DMS153 treated with DMSO at 0.1 percent for 48 hours (cell line): ENCODE data around the gene ADCY9.
"Not testable (repeated sequence)": the region's sequence is repeated elsewhere in the genome, so short reads cannot be mapped to it uniquely, and the experiment has no call there.

ENCODE experiments used
- DNase-seq: peaks from one replicate; lab custom pipeline; 2025; ENCODE audit not compliant: unreplicated experiment; lab: John Stamatoyannopoulos, UW

ADCY9 gene

DNA sequence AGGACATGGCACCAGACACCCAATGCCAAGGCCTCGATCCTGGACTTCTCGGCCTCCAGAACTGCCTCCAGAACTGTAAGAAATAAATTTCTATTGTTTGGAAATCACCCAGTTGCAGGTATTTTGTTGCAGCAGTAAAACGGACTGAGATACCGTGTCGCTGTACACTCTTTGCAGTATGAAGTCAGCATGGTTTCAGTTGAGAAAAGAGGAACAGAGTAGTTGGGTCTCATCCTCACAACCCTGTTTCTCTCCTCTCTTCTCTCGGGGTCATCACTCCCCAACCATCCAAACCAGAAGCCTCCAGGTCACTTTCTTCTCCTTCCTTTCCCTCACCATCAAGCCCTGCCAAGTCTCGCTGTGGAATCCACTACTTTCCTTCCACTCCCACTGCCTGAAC is 77.8 kb downstream of the ADCY9 start:
- DNase-seq: no peak

DNA sequence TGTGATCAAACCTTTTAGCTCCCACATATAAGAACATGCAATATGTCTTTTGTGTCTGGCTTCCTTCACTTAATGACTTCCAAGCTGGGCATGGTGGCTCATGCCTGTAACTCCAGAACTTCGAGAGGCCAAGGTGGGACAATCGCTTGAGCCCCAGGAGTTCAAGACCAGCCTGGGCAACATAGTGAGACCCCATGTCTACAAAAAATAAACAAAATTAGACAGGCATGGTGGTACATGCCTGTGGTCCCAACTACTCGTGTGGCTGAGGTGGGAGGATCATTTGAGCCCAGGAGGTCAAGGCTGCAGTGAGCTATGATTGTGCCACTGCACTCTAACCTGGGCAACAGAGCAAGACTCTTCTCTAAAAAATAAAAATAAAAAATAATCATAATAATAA is 79.3 kb downstream of the ADCY9 start:
- DNase-seq: not testable (repeated sequence)

DNA sequence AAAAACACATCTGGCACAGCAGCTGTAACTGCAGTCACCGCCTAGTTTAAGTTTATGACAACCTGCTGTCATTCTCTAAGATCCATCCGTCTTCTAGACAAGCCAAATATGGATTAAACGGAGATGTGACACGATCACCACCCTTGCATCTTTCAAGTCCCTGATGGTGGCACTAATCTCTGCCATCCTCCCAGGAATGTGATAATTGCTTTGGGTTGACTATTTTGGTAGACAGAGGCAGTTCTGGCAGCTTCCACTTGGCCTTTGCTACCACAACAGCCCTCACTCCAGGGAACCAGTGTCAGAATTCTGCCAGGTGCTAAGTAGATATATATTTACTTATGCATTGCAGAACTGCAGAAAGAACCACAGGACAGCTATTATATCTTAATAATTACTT is 81.3 kb downstream of the ADCY9 start:
- no peak for DNase-seq

DNA sequence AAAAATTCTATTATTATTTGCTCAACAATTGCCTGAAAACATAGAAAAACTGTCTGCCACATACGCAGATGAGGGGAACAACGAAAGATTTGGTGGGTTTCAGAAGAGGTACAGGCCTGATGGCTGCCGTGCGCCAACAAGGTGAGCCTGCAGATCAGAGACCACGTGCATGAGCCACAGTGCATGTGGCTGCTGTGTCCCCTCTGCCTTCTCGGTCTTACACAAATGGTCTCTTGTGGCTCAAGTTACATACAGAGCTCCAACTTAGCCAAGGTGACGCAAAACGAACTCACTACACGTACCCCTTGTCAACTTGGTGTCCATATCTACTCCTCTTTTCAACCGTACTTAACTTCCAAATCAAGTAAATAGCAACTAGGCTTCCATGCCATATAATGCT is 82.3 kb downstream of the ADCY9 start:
- no peak for DNase-seq

DNA sequence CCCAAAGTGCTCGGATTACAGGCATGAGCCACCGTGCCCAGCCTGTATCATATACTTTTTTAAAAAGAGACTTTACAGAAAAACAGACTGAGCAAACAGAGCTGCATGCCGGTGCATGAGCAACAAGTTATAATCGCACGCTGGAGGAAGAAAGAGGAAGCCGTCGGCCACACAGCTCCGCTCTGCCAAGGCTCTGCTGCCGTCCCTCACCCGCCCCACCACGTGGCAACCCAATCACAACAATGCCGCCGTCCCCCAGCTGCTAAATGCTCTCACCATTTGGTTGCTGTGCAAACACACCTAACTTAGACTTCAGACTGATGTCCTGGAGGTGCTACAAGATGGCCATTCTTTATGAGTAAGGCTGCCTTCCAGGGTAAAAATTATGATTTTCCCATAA is 83.5 kb downstream of the ADCY9 start:
- peak; percentile 11 for DNase-seq

DNA sequence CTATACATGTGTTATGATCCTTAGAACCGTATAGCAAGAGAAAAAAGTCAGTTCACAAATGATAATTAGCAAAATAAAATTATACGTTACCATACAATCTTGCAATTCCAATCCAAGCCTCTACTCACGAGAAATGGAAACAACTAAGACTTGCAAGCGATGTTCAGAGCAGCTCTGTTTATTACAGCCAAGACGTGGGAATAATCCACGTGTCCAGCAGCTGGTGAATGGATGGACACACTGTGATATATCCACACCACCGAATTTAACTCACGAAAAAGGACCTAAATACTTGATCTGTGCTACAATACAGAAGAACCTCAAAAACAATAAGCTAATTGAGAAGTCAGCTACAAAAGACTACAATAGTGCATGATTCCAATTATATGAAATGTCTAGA is 88.1 kb downstream of the ADCY9 start:
- no peak for DNase-seq

DNA sequence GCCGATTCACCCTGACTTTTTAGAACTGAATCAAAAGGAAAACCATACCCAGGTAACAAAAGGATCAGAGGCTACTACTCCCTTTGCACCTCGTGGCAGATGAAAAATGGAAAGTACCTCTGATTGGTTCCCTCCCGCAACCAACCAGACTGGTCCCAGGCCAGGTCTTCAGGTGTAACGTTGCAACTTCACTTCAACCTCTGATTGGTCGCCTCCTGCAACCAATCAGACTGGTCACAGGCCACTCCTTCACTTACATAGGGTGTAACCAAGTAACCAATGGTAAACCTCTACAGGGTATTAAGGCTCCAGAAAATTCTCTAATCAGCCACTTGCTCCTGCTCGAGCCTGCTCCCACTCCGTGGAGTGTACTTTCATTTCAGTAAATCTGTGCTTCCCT is 89.4 kb downstream of the ADCY9 start:
- DNase-seq: no peak

DNA sequence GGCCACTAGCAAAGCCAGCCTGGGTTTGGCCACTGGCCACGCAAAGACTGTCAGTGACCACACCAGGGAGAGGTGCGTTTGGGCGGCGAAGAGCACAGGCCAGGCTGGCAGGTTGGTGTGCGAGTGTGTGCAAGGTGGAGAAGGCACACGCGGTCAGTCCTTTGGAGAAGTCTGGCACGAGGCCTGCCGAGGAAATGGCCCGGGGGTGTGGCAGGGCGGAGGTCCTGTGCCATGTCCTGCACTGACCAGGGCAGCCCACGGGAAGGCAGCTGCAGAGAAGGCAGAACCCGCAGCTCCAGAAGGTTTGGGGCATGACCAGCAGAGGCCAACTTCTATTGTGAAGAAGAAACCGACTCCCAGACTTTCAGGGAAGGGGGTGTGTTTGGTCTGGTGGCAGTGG is 90.8 kb downstream of the ADCY9 start:
- DNase-seq: no peak

DNA sequence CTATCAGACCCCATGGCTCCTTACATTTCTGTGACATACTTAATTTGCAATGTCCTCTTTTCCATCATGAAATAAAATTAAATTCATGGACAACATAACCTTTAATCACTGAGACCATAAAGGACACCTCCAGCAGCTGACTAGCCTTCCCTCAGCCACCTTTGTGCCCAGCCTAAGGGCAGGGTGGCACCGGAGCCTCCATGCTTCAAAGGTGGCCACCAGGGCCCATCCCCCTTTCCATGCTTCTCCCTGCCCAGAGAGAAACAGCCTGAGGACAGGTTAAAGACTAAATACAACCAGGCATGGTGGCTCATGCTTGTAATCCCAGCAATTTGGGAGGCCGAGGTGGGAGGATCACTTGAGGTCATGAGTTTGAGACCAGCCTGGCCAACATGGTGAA is 94.3 kb downstream of the ADCY9 start:
- no peak for DNase-seq

DNA sequence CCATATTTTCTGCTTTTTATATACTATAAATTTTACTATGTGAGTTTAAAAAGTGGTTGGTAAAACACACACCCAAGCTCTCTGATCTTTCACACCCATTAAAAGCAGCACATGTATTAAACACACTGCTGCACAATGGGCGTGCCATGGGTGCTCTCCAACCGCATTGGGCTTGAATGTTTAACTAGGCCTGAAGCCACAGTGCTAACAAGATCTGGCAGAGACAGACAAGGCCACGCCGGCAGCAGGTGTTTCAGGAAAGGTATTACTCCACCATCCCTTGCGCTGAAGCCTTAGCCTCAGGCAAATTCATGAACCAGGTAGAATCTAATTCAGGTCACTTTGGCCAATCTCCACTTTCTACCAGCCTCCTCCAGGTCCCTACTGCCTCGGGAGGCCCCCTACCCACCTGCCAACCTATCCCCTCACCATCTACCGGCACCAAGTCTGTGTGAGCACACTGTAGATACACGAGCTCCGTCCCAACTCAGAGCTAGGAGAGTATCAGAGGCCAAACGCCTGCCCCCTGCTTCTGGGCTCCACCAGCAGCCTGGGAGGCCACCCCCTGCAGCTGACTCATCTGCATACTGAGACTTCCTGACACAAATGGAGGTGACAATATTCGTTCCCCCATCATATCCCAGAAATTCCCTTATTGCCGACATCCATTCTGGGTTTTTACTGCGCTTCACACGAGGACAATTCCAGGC is 95.0 kb downstream of the ADCY9 start:
- DNase-seq: peak; percentile 92

DNA sequence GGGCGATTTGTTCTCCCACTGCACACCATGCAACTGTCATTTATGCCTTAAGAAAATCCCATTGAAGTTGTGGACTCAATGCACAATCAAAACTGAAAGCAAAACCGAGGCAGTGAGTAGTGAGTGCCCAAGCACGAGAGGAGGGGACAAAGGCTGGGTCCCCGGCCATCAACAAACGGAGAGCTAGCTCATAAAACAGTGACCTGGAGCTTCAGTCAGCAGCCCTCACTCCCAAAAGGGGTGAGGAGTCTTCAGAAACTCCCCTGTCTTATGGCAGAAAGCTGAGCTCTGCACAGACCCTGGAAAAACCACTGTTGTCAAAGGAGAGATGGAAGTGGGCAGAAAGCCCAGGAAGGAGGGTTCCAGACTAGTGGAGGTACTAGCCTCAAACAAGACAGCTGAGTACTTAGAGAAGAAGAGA is 96.9 kb downstream of the ADCY9 start:
- DNase-seq: no peak

DNA sequence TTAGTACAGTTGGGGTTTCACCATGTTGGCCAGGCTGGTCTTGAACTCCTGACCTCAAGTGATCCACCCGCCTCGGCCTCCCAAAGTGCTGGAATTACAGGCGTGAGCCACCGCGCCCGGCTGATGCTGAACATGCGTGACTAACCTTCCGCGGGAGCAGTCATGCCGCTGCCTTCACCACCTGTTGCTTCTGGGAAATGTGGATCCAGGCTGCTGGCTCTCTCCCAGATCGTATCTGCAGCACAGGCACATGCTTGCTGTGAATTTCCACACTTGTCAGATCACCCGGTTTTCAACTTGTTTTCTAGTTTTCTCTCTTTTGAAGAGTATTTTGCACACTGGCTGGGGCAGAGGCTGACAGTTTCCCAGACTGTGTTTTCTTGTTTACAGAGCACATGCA is 97.9 kb downstream of the ADCY9 start:
- DNase-seq: no peak

DNA sequence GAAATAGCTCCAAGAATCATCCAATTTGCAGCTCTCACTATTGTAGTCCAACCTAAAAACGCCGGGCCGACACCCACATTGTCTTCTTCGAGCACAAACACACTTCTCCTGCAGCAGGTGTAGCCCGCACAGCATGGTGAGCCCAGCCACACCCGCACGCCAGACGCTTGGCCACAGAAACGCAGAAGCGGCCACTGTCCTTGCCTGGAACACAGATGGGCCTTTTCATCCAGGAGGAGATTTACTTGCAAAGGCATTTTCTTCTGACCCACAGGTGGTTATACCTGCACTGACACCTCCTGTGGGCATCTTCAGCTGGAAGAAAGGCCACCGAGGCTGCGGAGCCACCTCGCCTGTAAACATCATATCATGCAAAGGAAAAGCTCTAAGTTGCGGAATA is 98.4 kb downstream of the ADCY9 start:
- no peak for DNase-seq

DNA sequence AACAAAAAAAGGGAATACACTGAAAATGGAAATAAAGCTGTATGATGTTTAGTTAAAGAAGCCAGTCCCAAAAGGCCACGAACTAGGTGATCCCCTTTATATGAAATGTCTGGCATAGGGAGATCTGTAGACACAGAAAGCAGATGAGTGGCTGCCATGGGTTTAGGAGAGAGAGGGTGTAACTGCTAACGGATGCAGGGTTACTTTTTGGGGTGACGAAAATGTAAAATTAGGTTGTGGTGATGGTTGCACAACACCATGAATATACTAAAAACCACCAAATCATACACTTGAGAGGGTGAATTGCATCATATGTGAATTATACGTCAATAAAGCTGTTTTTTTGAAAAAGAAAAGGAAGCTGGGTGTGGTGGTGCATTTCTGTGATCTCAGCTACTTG is 99.6 kb downstream of the ADCY9 start:
- no peak for DNase-seq

DNA sequence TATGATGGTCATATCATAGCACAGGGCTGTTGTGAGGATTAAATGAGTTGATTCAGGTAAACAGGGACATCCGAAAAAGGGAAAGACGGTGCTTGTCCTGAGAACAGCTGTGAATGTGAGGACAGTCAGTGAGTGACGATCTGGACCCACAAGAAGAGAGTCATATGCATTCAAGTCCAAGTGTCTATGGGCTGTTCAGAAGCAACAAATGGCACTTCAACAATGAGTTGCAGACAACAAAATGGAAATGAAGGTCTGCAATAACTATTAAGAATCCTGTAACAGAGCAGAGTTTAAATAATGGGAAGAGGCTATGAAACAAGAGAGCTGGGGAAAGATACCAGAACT is 100.3 kb downstream of the ADCY9 start:
- no peak for DNase-seq

DNA sequence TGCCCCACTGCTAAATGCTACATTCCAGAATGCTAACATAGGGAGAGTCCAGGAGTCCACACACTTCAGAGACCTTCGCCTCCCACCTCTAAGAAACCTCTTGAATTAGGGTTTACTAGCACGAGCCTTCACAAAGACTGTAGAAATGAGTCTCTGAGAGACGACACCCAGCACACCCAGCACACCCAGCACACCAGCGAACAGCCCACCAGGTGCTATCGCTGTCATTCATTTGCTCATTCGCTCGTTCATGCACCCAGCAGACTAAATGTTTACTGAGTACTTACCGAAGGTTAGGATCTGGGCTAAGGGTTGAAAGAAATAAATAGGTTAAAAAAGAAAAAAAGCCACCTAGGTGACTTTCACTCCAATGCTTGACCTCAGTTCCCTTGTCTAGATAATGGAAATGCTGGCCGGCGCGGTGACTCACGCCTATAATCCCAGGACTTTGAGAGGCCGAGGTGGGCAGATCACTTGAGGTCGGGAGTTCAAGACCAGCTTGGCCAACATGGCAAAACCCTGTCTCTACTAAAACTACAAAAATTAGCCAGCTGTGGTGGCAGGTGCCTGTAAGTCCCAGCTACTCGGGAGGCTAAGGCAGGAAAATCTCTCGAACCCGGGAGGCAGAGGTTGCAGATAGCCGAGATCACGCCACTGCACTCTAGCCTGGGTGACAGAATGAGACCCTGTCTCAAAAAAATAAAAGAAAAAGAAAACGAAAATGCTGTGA is 100.8 kb downstream of the ADCY9 start:
- no peak for DNase-seq

DNA sequence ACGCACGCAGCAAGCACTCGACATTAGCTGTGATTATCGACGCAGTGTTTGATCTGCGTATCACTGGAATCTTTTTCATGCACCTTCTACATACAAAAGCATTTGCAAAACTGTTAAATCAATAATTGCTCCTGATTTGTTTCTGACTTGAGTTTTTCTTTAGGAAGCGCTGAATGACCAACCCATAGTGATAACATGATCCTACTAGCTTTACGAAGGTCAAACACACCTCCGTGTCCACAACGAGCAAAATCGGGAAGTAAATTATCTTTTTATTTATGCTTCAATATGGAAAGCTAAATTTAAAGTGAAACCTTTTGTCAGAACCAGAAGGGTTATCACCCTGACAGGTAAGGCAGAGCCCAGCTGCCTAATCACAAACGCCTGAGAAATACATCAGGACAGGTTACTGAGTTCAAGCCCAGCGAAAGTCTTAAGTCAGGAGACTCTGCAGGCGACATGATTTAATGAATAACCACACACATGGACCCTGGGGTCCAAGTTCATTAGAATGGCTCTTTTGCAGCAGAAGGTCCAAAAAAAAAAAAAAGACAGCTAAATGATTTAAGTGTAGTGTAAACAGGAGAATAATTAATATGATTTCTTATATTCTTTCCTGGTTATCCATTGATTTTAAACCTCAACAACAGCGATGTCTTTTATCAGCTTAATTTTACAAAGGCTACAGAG is 104.2 kb downstream of the ADCY9 start:
- DNase-seq: no peak

DNA sequence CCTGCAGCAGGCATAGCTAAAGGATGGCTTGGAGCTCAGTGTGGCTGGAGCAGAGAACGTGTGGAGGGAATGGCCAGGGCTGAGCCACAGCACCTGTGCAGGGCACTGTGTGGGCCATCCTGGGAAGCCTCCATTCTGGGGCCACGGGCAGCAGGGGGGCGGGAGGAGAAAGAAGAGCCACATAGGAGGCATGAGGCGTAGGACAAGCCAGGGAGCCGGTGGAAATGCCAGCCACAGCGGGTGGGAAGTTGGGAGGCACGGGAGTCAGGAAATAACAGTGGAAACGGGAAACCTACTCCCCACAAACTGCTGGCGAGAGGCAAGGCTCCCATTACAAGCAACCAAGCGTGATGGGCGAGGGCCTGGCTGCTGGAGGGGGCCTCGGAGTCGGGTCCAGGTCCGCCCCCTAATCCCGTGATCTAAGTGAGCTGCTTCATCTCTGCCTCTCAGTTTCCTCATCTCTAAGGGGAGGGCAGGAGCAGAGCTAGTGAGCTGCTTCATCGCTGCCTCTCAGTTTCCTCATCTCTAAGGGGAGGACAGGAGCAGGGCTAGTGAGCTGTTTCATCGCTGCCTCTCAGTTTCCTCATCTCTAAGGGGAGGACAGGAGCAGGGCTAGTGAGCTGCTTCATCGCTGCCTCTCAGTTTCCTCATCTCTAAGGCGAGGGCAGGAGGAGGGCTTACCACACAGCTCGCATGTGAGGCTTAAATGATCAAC is 104.9 kb downstream of the ADCY9 start:
- DNase-seq: no peak

DNA sequence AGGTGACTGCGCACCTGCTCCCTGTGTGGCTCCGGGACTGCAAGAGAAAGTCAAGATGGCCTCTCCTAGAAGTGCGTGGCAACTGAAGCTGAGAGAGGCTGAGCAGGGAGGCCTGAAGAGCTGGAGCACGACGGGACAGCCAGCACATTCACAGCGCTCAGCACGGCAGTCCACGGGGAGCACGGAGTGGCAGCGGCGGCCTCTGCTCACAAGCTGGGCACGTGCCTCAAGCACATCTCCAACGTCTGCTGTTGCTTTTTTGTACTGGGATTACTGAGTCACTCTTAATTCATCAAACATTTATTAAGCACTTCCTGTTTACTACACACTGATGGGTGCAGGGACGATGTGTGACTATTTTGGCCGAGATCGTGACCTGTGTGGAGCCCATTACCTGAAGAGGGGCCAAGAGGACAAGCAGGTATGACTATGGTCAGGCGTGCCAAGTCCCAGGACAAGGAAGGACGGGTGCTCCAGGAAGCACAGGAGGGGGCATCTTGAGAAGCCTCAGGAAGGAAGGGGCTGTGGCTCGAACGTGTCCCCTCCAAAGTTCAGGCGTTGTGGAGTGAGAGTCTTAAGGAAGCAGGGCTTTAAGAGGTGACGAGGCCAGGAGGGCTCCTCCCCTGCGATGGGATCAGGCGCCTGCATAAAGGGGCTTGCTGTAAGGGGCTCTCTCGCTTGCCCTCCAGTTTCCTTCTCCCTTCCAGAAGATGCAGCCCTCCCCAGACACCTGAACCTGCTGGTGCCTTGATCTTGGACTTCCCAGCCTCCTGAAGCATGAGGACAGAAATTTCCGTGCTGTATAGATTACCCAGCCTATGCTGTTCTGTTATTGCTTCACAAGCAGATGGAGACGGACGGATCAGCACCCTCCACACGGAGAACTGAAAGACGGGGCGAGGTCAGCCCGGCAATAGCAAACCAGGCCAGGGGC is 105.8 kb downstream of the ADCY9 start:
- DNase-seq: no peak

DNA sequence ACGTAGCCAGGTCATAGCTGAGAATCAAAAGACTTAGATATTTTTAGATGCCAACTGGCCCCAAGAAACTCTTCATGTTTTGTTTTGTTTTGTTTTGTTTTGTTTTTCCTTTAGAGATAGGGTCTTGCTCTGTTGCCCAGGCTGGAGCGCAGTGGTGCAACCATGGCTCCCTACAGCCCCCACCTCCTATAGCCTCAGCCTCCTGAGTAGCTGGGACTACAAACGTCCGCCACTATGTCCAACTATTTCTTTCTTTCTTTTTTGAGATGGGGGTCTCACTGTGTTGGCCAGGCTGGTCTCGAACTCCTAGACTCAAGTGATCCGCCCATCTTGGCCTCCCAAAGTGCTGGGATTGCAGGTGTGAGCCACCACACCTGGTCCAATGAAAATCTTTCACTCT is 107.1 kb downstream of the ADCY9 start:
- no peak for DNase-seq

DNA sequence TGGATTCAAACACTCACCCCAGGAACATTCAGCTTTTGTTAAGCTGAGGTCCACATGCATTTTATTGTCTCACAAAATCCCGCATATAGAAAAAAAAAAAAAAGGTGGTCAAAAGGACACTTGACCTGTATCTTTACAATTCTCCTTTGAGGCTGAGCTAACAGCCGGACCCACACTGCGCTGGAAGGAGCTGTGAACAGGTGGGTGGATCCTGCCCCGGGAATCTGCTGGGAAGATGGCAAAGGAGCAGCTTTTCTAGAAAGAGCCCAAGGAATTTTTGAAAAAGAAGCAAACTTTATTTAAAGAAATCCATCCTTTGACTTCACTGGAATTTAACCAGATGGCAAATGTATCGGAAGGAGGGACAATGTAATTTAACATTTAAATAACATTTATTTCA is 108.1 kb downstream of the ADCY9 start:
- DNase-seq: no peak
